Stomach (tissue), 4 donors: Measurements from ENCODE around the gene INTS1.

ENCODE experiments used
- CTCF ChIP-seq, 7 experiments: fragments of 450-650 bp in 4 of 7; fragments of 200-600 bp in 3 of 7; sonication (generic) in 3 of 7; IDR thresholded peaks; one replicate each; pipeline ENCODE4 v1.5.1; 2016 to 2019; ENCODE audit warnings: antibody characterized with exemption in 7 of 7, control low read depth in 2 of 7, mild to moderate bottlenecking in 1 of 7
- POLR2A ChIP-seq, 4 donors: fragments of 450-650 bp; IDR thresholded peaks; one replicate each; pipeline ENCODE4 v1.6.1; 2016; ENCODE audit warnings: antibody characterized with exemption in 4 of 4, control low read depth in 2 of 4, mild to moderate bottlenecking in 1 of 4, moderate library complexity in 1 of 4

GRCh38 chr7:1457059-1457948 is 46.9 kb downstream of the INTS1 start:
- TF ChIP-seq CTCF (IDR thresholded peaks at IDR 0.05) (no peak), POLR2A (IDR thresholded peaks at IDR 0.05) (no peak)
